H9 (cell line): ENCODE results near the gene SPEM3. TPM values are rescaled to one million over a fixed set of nuclear protein-coding genes. Genes with fewer than 3 reads are reported as not detected.

Experiments used
- DNase-seq: peaks from one replicate; pipeline ENCODE4 v3.0.0-alpha.2; 2017
- H2AFZ ChIP-seq: one replicate; pipeline ENCODE4 v1.6.1; 2013; ENCODE audit warnings: mild to moderate bottlenecking, low read length, control low read depth, moderate library complexity
- H2AK5ac ChIP-seq: 2 replicates; pipeline ENCODE4 v1.6.1; 2013; ENCODE audit warnings: low read length, control low read depth, mixed read lengths; ENCODE audit not compliant: insufficient read length
- H2BK120ac ChIP-seq: one replicate; pipeline ENCODE4 v1.6.1; 2013; ENCODE audit warnings: low read depth, mild to moderate bottlenecking, low read length, control low read depth, inconsistent platforms; ENCODE audit not compliant: poor library complexity, severe bottlenecking
- H2BK12ac ChIP-seq: 2 replicates; pipeline ENCODE4 v1.6.1; 2013; ENCODE audit warnings: low read length, control low read depth, mixed read lengths, low read depth; ENCODE audit not compliant: insufficient read length
- H2BK15ac ChIP-seq: 2 replicates; pipeline ENCODE4 v1.6.1; 2013; ENCODE audit warnings: low read depth, low read length, control low read depth
- H2BK20ac ChIP-seq: one replicate; pipeline ENCODE4 v1.6.1; 2013; ENCODE audit warnings: low read depth, mild to moderate bottlenecking, low read length, control low read depth, inconsistent platforms; ENCODE audit not compliant: poor library complexity, severe bottlenecking
- H2BK5ac ChIP-seq: 2 replicates; pipeline ENCODE4 v1.6.1; 2013; ENCODE audit warnings: low read length, control low read depth, mixed read lengths; ENCODE audit not compliant: insufficient read length
- H3K14ac ChIP-seq: 2 replicates; pipeline ENCODE4 v1.6.1; 2013; ENCODE audit warnings: low read length, control low read depth; ENCODE audit not compliant: insufficient read depth
- H3K18ac ChIP-seq: 2 replicates; pipeline ENCODE4 v1.6.1; 2013; ENCODE audit warnings: low read depth, mild to moderate bottlenecking, mixed read lengths, low read length, control low read depth; ENCODE audit not compliant: insufficient read length
- H3K23ac ChIP-seq: 2 replicates; pipeline ENCODE4 v1.6.1; 2013; ENCODE audit warnings: low read length, control low read depth, mixed read lengths, low read depth; ENCODE audit not compliant: insufficient read length
- H3K23me2 ChIP-seq: 2 replicates; pipeline ENCODE4 v1.6.1; 2013; ENCODE audit warnings: low read depth, mild to moderate bottlenecking, mixed read lengths, low read length, control low read depth; ENCODE audit not compliant: insufficient read length, poor library complexity, severe bottlenecking
- H3K27ac ChIP-seq: 2 replicates; pipeline ENCODE4 v1.5.1; 2013; ENCODE audit warnings: low read length, control low read depth, mixed read lengths, low read depth; ENCODE audit not compliant: insufficient read length
- H3K27me3 ChIP-seq: 2 replicates; pipeline ENCODE4 v1.6.1; 2013; ENCODE audit warnings: low read length, control low read depth, inconsistent platforms; ENCODE audit not compliant: insufficient read depth
- H3K4ac ChIP-seq: 2 replicates; pipeline ENCODE4 v1.6.1; 2013; ENCODE audit warnings: low read depth, mild to moderate bottlenecking, control low read depth, inconsistent platforms, low read length, moderate library complexity
- H3K4me1 ChIP-seq: 2 replicates; pipeline ENCODE4 v1.6.1; 2013; ENCODE audit warnings: low read length, control low read depth, inconsistent platforms; ENCODE audit not compliant: insufficient read depth
- H3K4me2 ChIP-seq: 2 replicates; pipeline ENCODE4 v1.6.1; 2013; ENCODE audit warnings: low read length, control low read depth, mixed read lengths; ENCODE audit not compliant: insufficient read length, insufficient read depth
- H3K56ac ChIP-seq: 2 replicates; pipeline ENCODE4 v1.6.1; 2013; ENCODE audit warnings: low read depth, mild to moderate bottlenecking, mixed read lengths, low read length, control low read depth; ENCODE audit not compliant: insufficient read length
- H3K79me1 ChIP-seq: 2 replicates; pipeline ENCODE4 v1.6.1; 2013; ENCODE audit warnings: low read depth, mild to moderate bottlenecking, moderate library complexity, low read length, control low read depth, inconsistent platforms; ENCODE audit not compliant: insufficient read depth, poor library complexity, severe bottlenecking
- H3K79me2 ChIP-seq: 2 replicates; pipeline ENCODE4 v1.6.1; 2013; ENCODE audit warnings: low read length, control low read depth, inconsistent platforms; ENCODE audit not compliant: insufficient read depth
- H3K9ac ChIP-seq: 2 replicates; pipeline ENCODE4 v1.6.1; 2013; ENCODE audit warnings: low read length, control low read depth, mixed read lengths; ENCODE audit not compliant: insufficient read length; ENCODE audit errors: extremely low read depth
- H3K9me3 ChIP-seq: one replicate; pipeline ENCODE4 v1.6.1; 2013; ENCODE audit warnings: low read depth, low read length, inconsistent platforms; ENCODE audit not compliant: control insufficient read depth
- H3T11ph ChIP-seq: one replicate; pipeline ENCODE4 v1.6.1; 2013; ENCODE audit warnings: mild to moderate bottlenecking, low read length, control low read depth, inconsistent platforms
- H4K20me1 ChIP-seq: one replicate; pipeline ENCODE4 v1.6.1; 2013; ENCODE audit not compliant: control insufficient read depth, insufficient read length, insufficient read depth
- H4K5ac ChIP-seq: 2 replicates; pipeline ENCODE4 v1.6.1; 2013; ENCODE audit warnings: low read depth, mild to moderate bottlenecking, mixed read lengths, low read length, control low read depth; ENCODE audit not compliant: insufficient read length
- H4K8ac ChIP-seq: replicated peaks from 2 replicates; pipeline ENCODE4 v1.6.1; 2013; ENCODE audit warnings: low read length, control low read depth, mixed read lengths, low read depth; ENCODE audit not compliant: insufficient read length
- H4K91ac ChIP-seq: 2 replicates; pipeline ENCODE4 v1.6.1; 2013; ENCODE audit warnings: low read depth, mild to moderate bottlenecking, moderate library complexity, mixed read lengths, low read length, control low read depth; ENCODE audit not compliant: insufficient read length
- H3K27ac Mint-ChIP-seq, 3 experiments: 2 replicates in 2 of 3; 3 replicates in 1 of 3; pipeline ENCODE4 v1.8.0; 2020 to 2021; ENCODE audit warnings: mixed read lengths in 3 of 3, mild to moderate bottlenecking in 1 of 3, moderate library complexity in 1 of 3
- H3K27me3 Mint-ChIP-seq: 2 replicates; pipeline ENCODE4 v1.8.0; 2021; ENCODE audit warnings: low read depth, mild to moderate bottlenecking, moderate library complexity, mixed read lengths
- H3K36me3 Mint-ChIP-seq, 3 experiments: 2 replicates in 2 of 3; 3 replicates in 1 of 3; pipeline ENCODE4 v1.8.0; 2020 to 2021; ENCODE audit warnings: low read depth in 3 of 3, mixed read lengths in 3 of 3; ENCODE audit not compliant: insufficient read depth in 1 of 3
- H3K4me1 Mint-ChIP-seq, 2 experiments: 2 replicates each; pipeline ENCODE4 v1.8.0; 2020; ENCODE audit warnings: mixed read lengths in 2 of 2
- H3K4me3 Mint-ChIP-seq, 2 experiments: 2 replicates in 1 of 2; 3 replicates in 1 of 2; pipeline ENCODE4 v1.8.0; 2020 to 2021; ENCODE audit warnings: mild to moderate bottlenecking in 2 of 2, mixed read lengths in 2 of 2, moderate library complexity in 1 of 2
- H3K9me3 Mint-ChIP-seq, 2 experiments: 2 replicates in 1 of 2; 3 replicates in 1 of 2; pipeline ENCODE4 v1.8.0; 2020; ENCODE audit warnings: mild to moderate bottlenecking in 2 of 2, mixed read lengths in 2 of 2, moderate library complexity in 1 of 2
- CTCF ChIP-seq: fragments of 200-600 bp; sonication (generic); conservative IDR thresholded peaks from 3 replicates; pipeline ENCODE4 v1.8.0; 2021; ENCODE audit warnings: antibody characterized with exemption, mild to moderate bottlenecking
- WGBS: extraction: QIAGEN DNeasy Blood & Tissue Kit; methylation state at CpG from one replicate; pipeline ENCODE4 v1.1.7; 2013; ENCODE audit warnings: missing lambda C conversion rate, low lambda C conversion rate, mixed read lengths; ENCODE audit not compliant: insufficient read length; ENCODE audit errors: extremely low coverage; 5-methylcytosine and 5-hydroxymethylcytosine counted together
- total RNA-seq: library from RNA; stranded (reverse); gene quantifications from 2 replicates; pipeline ENCODE4 v1.2.1, GENCODE V29; 2021

SPEM3 gene
- total RNA-seq, 1 experiment from 2014 or later: not detected

GRCh38 chr17:7407082-7407481, 21.6 kb upstream of the SPEM3 start:
- Histone ChIP-seq H3K79me2 (no peaks in the 10 kb centered on the region), H3K4ac (no peak overlapping the region), H3K4me2 (no peak overlapping the region), H2BK15ac (no peak overlapping the region), H2BK12ac (no peak overlapping the region), H4K91ac (no peak overlapping the region), H2BK120ac (no peak overlapping the region), H3K79me1 (no peaks in the 10 kb centered on the region), H4K5ac (no peak overlapping the region), H3K56ac (no peak overlapping the region), H3K23me2 (peaks cover 5% of the 10 kb centered on the region), H3K9ac (no peak overlapping the region), H2BK5ac (no peak overlapping the region), H3K4me1 (no peaks in the 10 kb centered on the region; the same call in 1 of the 2 replicates), H4K8ac (no peak overlapping the region), H4K20me1 (no peaks in the 10 kb centered on the region), H3K27me3 (no peaks in the 10 kb centered on the region), H2AFZ (no peak overlapping the region), H2AK5ac (no peak overlapping the region), H3K14ac (no peak overlapping the region), H2BK20ac (no peak overlapping the region), H3K18ac (no peak overlapping the region), H3K23ac (no peak overlapping the region), H3K27ac (no peak overlapping the region), H3K9me3 (no peaks in the 10 kb centered on the region), H3T11ph (no peak overlapping the region)
- H3K36me3 Mint-ChIP-seq: peaks cover 16 to 26% (median 25%) of the 10 kb centered on the region in 3 experiments
- H3K4me1 Mint-ChIP-seq: peaks cover 24 to 32% of the 10 kb centered on the region in 2 experiments
- H3K4me3 Mint-ChIP-seq: peak overlapping the region in 1 of 2 experiments; percentile 96; a peak in 3 of 5 replicates
- H3K27ac Mint-ChIP-seq: peak overlapping the region in 1 of 3 experiments; percentile 24; a peak in 2 of 7 replicates
- H3K9me3 Mint-ChIP-seq: peaks cover 0 to 2% of the 10 kb centered on the region in 2 experiments; a peak in 1 of 5 replicates
- no peak for TF ChIP-seq CTCF
- no peaks in the 10 kb centered on the region for H3K27me3 Mint-ChIP-seq
- no CpG with 5 or more reads among the region's 13 CpGs for WGBS
- DNase-seq: no peak
